ENCODE data around the gene SLC38A3. TPM values are rescaled to one million over a fixed set of nuclear protein-coding genes. Genes with fewer than 3 reads are reported as not detected.

Gene SLC38A3
- total RNA-seq, 1 experiment from 2014 or later, result 6.0 TPM

DNA sequence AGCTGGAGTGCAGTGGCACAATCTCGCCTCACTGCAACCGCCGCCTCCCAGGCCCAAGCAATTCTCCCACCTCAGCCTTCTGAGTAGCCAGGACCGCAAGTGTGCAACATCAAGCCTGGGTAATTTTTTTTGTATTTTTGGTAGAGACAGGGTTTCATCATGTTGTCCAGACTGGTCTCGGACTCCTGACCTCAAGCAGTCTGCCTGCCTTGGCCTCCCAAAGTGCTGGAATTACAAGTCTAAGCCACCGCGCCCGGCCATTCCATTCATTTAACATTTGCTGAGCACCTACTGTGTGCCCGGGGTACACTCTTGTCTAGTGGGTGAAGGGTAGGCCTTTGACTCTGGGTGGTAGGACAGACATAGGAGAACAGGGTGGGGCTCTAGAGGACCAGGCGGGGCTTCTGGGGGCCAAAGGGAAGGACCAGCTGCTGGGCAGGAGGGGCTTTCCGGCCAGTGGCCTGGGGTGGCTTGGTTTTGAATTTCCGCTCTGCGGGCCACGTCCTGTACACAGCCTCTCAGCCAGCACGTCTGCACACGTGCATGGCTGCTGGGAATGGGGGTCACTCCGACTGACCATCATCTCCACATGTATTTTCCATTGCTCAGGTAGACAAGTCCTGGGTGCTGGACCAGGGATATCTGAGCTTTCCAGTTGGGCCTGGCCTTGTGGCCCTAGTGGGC lies 2.4 kb downstream of the SLC38A3 start:
- Histone ChIP-seq H3K4me3 (ENCODE audit: low read depth in 2 of 2, low read length in 2 of 2) (no peak overlapping the region), H3K27ac (ENCODE audit: low read length) (no peak overlapping the region), H3K9me3 (ENCODE audit: control insufficient read depth, insufficient read depth, low read depth, low read length) (no peaks in the 10 kb centered on the region), H3K4me1 (ENCODE audit: control insufficient read depth, insufficient read depth, low read length) (no peaks in the 10 kb centered on the region; the same call in none of the 2 replicates), H3K27me3 (ENCODE audit: control insufficient read depth, insufficient read depth, low read length) (no peaks in the 10 kb centered on the region), H3K36me3 (ENCODE audit: control insufficient read depth, insufficient read depth, low read length) (no peaks in the 10 kb centered on the region)
- BruUV-seq (replicated peaks), result no TSS peak
- no peak for ATAC-seq
- no peak for TF ChIP-seq SIN3A (IDR thresholded peaks at IDR 0.05; ENCODE audit: borderline replicate concordance, insufficient read depth, low read depth, low read length)
- TF ChIP-seq TCF7L2 (IDR thresholded peaks at IDR 0.05; ENCODE audit: low read depth, low read length), result no peak
- TF ChIP-seq, protein P1, sequence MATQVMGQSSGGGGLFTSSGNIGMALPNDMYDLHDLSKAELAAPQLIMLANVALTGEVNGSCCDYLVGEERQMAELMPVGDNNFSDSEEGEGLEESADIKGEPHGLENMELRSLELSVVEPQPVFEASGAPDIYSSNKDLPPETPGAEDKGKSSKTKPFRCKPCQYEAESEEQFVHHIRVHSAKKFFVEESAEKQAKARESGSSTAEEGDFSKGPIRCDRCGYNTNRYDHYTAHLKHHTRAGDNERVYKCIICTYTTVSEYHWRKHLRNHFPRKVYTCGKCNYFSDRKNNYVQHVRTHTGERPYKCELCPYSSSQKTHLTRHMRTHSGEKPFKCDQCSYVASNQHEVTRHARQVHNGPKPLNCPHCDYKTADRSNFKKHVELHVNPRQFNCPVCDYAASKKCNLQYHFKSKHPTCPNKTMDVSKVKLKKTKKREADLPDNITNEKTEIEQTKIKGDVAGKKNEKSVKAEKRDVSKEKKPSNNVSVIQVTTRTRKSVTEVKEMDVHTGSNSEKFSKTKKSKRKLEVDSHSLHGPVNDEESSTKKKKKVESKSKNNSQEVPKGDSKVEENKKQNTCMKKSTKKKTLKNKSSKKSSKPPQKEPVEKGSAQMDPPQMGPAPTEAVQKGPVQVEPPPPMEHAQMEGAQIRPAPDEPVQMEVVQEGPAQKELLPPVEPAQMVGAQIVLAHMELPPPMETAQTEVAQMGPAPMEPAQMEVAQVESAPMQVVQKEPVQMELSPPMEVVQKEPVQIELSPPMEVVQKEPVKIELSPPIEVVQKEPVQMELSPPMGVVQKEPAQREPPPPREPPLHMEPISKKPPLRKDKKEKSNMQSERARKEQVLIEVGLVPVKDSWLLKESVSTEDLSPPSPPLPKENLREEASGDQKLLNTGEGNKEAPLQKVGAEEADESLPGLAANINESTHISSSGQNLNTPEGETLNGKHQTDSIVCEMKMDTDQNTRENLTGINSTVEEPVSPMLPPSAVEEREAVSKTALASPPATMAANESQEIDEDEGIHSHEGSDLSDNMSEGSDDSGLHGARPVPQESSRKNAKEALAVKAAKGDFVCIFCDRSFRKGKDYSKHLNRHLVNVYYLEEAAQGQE (IDR thresholded peaks at IDR 0.05; ENCODE audit: insufficient read depth in 1 of 2, low read depth in 2 of 2, low read length in 1 of 2), result no peak
- TF ChIP-seq POLR2AphosphoS5 (IDR thresholded peaks at IDR 0.05; ENCODE audit: low read depth, low read length), result no peak
- TF ChIP-seq, protein P2, sequence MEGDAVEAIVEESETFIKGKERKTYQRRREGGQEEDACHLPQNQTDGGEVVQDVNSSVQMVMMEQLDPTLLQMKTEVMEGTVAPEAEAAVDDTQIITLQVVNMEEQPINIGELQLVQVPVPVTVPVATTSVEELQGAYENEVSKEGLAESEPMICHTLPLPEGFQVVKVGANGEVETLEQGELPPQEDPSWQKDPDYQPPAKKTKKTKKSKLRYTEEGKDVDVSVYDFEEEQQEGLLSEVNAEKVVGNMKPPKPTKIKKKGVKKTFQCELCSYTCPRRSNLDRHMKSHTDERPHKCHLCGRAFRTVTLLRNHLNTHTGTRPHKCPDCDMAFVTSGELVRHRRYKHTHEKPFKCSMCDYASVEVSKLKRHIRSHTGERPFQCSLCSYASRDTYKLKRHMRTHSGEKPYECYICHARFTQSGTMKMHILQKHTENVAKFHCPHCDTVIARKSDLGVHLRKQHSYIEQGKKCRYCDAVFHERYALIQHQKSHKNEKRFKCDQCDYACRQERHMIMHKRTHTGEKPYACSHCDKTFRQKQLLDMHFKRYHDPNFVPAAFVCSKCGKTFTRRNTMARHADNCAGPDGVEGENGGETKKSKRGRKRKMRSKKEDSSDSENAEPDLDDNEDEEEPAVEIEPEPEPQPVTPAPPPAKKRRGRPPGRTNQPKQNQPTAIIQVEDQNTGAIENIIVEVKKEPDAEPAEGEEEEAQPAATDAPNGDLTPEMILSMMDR (IDR thresholded peaks at IDR 0.05), result no peak
- in situ Hi-C loops (cut with HindIII; ENCODE audit: low pct_unique_long_range_greater_than_20kb, low sequenced_read_pairs), result no loop called here
- ChIA-PET POLR2A (no interaction called here), CTCF (interaction anchor here (0.5 kb wide), 1 partner anchor 66 kb away, joined by 7 read pairs; no protein-coding TSS in a partner anchor)
- DNase-seq (ENCODE audit: low read depth, low spot score), result no peak
- intact Hi-C loops (cut with micrococcal nuclease; ENCODE audit: unreplicated experiment), result no loop called here

DNA sequence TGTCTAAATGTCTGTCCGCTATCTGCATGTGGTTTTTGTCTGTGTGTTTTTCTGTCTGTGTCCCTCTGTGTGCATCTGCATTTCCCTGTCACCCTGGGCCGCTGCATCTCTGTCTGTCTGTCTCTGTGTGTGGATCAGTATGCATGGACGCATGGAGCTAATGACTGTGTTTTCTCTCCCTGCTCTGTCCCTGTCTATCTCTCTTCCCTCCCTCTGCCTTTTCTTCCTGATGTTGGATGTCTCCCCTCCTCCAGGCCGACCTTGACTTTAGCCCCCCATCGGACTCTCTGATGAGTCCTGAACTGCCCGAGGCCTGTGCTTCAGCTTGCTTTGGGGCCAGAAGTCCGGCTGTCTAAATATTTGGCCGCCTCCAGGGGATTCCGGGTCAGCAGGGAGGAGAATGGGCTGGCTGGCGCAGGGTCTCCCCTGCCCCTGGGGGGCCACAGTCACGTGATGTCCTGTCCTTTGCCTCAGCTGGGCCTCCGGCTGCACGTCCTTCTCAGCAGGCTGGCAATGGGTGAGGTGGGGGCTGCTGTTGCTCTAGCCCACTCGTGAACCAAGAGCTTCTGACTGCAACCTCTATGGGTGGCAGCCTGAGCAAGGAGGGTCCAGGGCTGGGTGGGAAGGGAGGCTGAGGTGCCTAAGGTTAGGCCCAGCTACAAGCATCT lies 3.7 kb downstream of the SLC38A3 start:
- TF ChIP-seq POLR2AphosphoS5 (IDR thresholded peaks at IDR 0.05; ENCODE audit: low read depth, low read length) (no peak), SIN3A (IDR thresholded peaks at IDR 0.05; ENCODE audit: borderline replicate concordance, insufficient read depth, low read depth, low read length) (no peak)
- TF ChIP-seq, protein P2 (IDR thresholded peaks at IDR 0.05), result no peak
- TF ChIP-seq, protein P1 (IDR thresholded peaks at IDR 0.05; ENCODE audit: insufficient read depth in 1 of 2, low read depth in 2 of 2, low read length in 1 of 2), result no peak
- Histone ChIP-seq H3K4me3 (ENCODE audit: low read depth in 2 of 2, low read length in 2 of 2) (no peak overlapping the region), H3K9me3 (ENCODE audit: control insufficient read depth, insufficient read depth, low read depth, low read length) (no peaks in the 10 kb centered on the region), H3K36me3 (ENCODE audit: control insufficient read depth, insufficient read depth, low read length) (no peaks in the 10 kb centered on the region), H3K27me3 (ENCODE audit: control insufficient read depth, insufficient read depth, low read length) (no peaks in the 10 kb centered on the region), H3K4me1 (ENCODE audit: control insufficient read depth, insufficient read depth, low read length) (no peaks in the 10 kb centered on the region; the same call in 1 of the 2 replicates), H3K27ac (ENCODE audit: low read length) (no peak overlapping the region)
- in situ Hi-C loops (cut with HindIII; ENCODE audit: low pct_unique_long_range_greater_than_20kb, low sequenced_read_pairs) (no loop called here), intact Hi-C loops (cut with micrococcal nuclease; ENCODE audit: unreplicated experiment) (no loop called here)
- BruUV-seq (replicated peaks), result no TSS peak
- DNase-seq (ENCODE audit: low read depth, low spot score) (no peak), ATAC-seq (no peak)
- POLR2A ChIA-PET, result interaction anchor here (0.7 kb wide), 1 partner anchor 1038 kb away, joined by 10 read pairs; the partner anchor contains the start of gene KLHDC8B
- CTCF ChIA-PET, result no interaction called here

Data from Panc1 (cell line).